CD14-positive monocyte (primary cell): ENCODE results near the gene VOPP1. TPM values are rescaled to one million over a fixed set of nuclear protein-coding genes. Genes with fewer than 3 reads are reported as not detected.

Experiments used
- DNase-seq, 3 donors: peaks; one replicate each; pipeline ENCODE4 v3.0.0-alpha.2; 2011 to 2022
- H2AFZ ChIP-seq: 2 replicates; pipeline ENCODE4 v1.6.0; 2012; ENCODE audit warnings: mild to moderate bottlenecking, low read depth, low read length, inconsistent platforms; ENCODE audit not compliant: insufficient read depth, poor library complexity, severe bottlenecking
- H3K27ac ChIP-seq, 2 donors: 1 replicate in 1 of 2; 2 replicates in 1 of 2; pipeline ENCODE4 v1.5.1; 2012 to 2013; ENCODE audit warnings: low read length in 2 of 2, control low read depth in 1 of 2, inconsistent platforms in 1 of 2, low read depth in 1 of 2, mild to moderate bottlenecking in 1 of 2
- H3K27me3 ChIP-seq, 2 donors: one replicate each; pipeline versions ENCODE4 v1.6.0 to v1.6.1; 2011 to 2013; ENCODE audit warnings: low read length in 2 of 2; ENCODE audit not compliant: control insufficient read depth in 2 of 2, insufficient read depth in 2 of 2
- H3K36me3 ChIP-seq, 2 donors: replicated peaks in 1 of 2; 1 replicate in 1 of 2; 2 replicates in 1 of 2; pipeline versions ENCODE4 v1.5.1 to v1.6.1; 2012 to 2013; ENCODE audit warnings: low read length in 2 of 2, control low read depth in 1 of 2, inconsistent platforms in 1 of 2, mild to moderate bottlenecking in 1 of 2; ENCODE audit not compliant: insufficient read depth in 2 of 2, control insufficient read depth in 1 of 2
- H3K4me1 ChIP-seq, 2 donors: 1 replicate in 1 of 2; 2 replicates in 1 of 2; pipeline versions ENCODE4 v1.5.1 to v1.6.1; 2012 to 2013; ENCODE audit warnings: low read length in 2 of 2, control low read depth in 1 of 2, inconsistent platforms in 1 of 2, mild to moderate bottlenecking in 1 of 2, moderate library complexity in 1 of 2; ENCODE audit not compliant: insufficient read depth in 2 of 2, control insufficient read depth in 1 of 2
- H3K4me2 ChIP-seq: replicated peaks from 2 replicates; pipeline ENCODE3; 2012; ENCODE audit warnings: low read length, moderate library complexity, mild to moderate bottlenecking; ENCODE audit not compliant: poor library complexity, severe bottlenecking; ENCODE audit errors: extremely low read depth
- H3K4me3 ChIP-seq, 3 experiments: fragments of 200-600 bp in 1 of 3; sonication (generic) in 1 of 3; replicated peaks in 1 of 3; 1 replicate in 2 of 3; 2 replicates in 1 of 3; pipeline ENCODE4 v1.5.1; 2011 to 2013; ENCODE audit warnings: low read length in 3 of 3, mild to moderate bottlenecking in 3 of 3, control low read depth in 2 of 3, low read depth in 2 of 3, inconsistent platforms in 1 of 3, moderate library complexity in 1 of 3
- H3K79me2 ChIP-seq: 2 replicates; pipeline ENCODE4 v1.6.0; 2012; ENCODE audit warnings: mild to moderate bottlenecking, control low read depth, inconsistent platforms, low read length, moderate library complexity; ENCODE audit not compliant: insufficient read depth
- H3K9ac ChIP-seq: 2 replicates; pipeline ENCODE4 v1.6.0; 2017; ENCODE audit warnings: low read length, mild to moderate bottlenecking; ENCODE audit not compliant: insufficient read depth, poor library complexity, severe bottlenecking
- H3K9me3 ChIP-seq, 2 donors: replicated peaks in 1 of 2; 1 replicate in 1 of 2; 2 replicates in 1 of 2; pipeline versions ENCODE4 v1.5.1 to v1.6.1; 2012 to 2013; ENCODE audit warnings: low read length in 2 of 2, control low read depth in 1 of 2; ENCODE audit not compliant: control insufficient read depth in 1 of 2, insufficient read depth in 1 of 2
- H4K20me1 ChIP-seq: 2 replicates; pipeline ENCODE4 v1.6.0; 2012; ENCODE audit warnings: mild to moderate bottlenecking, low read length, control low read depth, moderate library complexity; ENCODE audit not compliant: insufficient read depth
- H3K27ac Mint-ChIP-seq, 7 donors: one replicate each; pipeline ENCODE4 v1.8.0; 2020; ENCODE audit warnings: mild to moderate bottlenecking in 7 of 7, mixed read lengths in 7 of 7, moderate library complexity in 6 of 7, inconsistent platforms in 2 of 7
- H3K27me3 Mint-ChIP-seq, 3 donors: one replicate each; pipeline ENCODE4 v1.8.0; 2021 to 2022; ENCODE audit warnings: low read depth in 3 of 3, mild to moderate bottlenecking in 3 of 3, mixed read lengths in 3 of 3, moderate library complexity in 3 of 3, inconsistent platforms in 1 of 3
- H3K36me3 Mint-ChIP-seq, 2 donors: one replicate each; pipeline ENCODE4 v1.8.0; 2020; ENCODE audit warnings: mixed read lengths in 2 of 2, inconsistent platforms in 1 of 2, mild to moderate bottlenecking in 1 of 2
- H3K4me1 Mint-ChIP-seq: one replicate; pipeline ENCODE4 v1.8.0; 2020; ENCODE audit warnings: mild to moderate bottlenecking, mixed read lengths
- H3K4me3 Mint-ChIP-seq, 2 donors: one replicate each; pipeline ENCODE4 v1.8.0; 2020; ENCODE audit warnings: mild to moderate bottlenecking in 2 of 2, mixed read lengths in 2 of 2, moderate library complexity in 1 of 2
- H3K9me3 Mint-ChIP-seq, 7 donors: one replicate each; pipeline ENCODE4 v1.8.0; 2020 to 2022; ENCODE audit warnings: mixed read lengths in 7 of 7, mild to moderate bottlenecking in 6 of 7, moderate library complexity in 6 of 7, inconsistent platforms in 2 of 7
- WGBS: methylation state at CpG from one replicate; pipeline ENCODE4 v1.1.5; 2013; ENCODE audit warnings: missing lambda C conversion rate; ENCODE audit not compliant: insufficient coverage; 5-methylcytosine and 5-hydroxymethylcytosine counted together
- intact Hi-C, 2 donors: fragments of 100-400 bp; cut with micrococcal nuclease; formaldehyde crosslinking; loops; one replicate each; pipeline versions ENCODE4 v1.15.0 to v1.15.1; 2023
- polyA plus RNA-seq, 3 donors: library from polyadenylated mRNA; depleted of rRNA in 1 of 3; unstranded in 2 of 3; stranded (reverse) in 1 of 3; fragments of 300-500 nt in 2 of 3; fragments of >200 nt in 1 of 3; fragmentation: Illumina TruSeq in 2 of 3; gene quantifications; 1 replicate in 2 of 3; 2 replicates in 1 of 3; pipeline ENCODE4 v1.2.3, GENCODE V29; 2012 to 2021
- TF ChIP-seq, protein P1 (sequence below): fragments of 200-600 bp; IDR thresholded peaks from one replicate; pipeline ENCODE4 v1.8.0; 2022; ENCODE audit warnings: antibody characterized with exemption, mild to moderate bottlenecking

Gene VOPP1
- polyA plus RNA-seq, 3 donors = 16.7 to 22.1 (median 18.0) TPM

DNA sequence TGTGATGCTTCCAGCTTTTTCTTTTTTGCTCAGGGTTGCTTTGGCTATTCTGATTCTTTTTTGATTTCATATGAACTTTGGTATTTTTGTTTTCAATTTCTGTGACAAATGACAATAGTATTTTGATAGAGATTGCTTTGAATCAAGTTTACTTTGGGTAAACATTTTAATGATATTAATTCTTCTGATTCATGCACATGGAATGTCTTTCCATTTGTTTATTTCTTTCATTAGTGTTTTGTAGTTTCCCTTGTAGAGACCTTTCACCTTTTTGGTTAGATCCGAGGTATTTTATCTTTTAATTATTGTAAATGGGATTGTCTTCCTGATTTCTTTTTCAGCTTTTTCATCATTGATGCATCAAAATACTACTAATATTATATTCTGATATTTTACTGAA is 114.0 kb downstream of the VOPP1 start:
- no peaks in the 10 kb centered on the region for H3K79me2 ChIP-seq
- no peak overlapping the region for H3K27ac ChIP-seq
- no peak overlapping the region for H2AFZ ChIP-seq
- Mint-ChIP-seq H3K9me3 (peaks cover 14 to 35% (median 28%) of the 10 kb centered on the region in 7 donors), H3K27ac (no peak overlapping the region), H3K4me1 (peaks cover 2% of the 10 kb centered on the region), H3K27me3 (peaks cover under 1 to 5% (median 1%) of the 10 kb centered on the region in 3 donors), H3K36me3 (peaks cover 0 to 2% of the 10 kb centered on the region in 2 donors), H3K4me3 (no peak overlapping the region)
- intact Hi-C loops = no loop called here
- no CpG with 5 or more reads among the region's 1 CpG for WGBS
- no peaks in the 10 kb centered on the region for H3K4me1 ChIP-seq
- H3K4me2 ChIP-seq = no peak overlapping the region
- no peak overlapping the region for H3K9ac ChIP-seq
- peaks cover 7 to 11% of the 10 kb centered on the region in 2 donors for H3K9me3 ChIP-seq
- TF ChIP-seq, protein P1, sequence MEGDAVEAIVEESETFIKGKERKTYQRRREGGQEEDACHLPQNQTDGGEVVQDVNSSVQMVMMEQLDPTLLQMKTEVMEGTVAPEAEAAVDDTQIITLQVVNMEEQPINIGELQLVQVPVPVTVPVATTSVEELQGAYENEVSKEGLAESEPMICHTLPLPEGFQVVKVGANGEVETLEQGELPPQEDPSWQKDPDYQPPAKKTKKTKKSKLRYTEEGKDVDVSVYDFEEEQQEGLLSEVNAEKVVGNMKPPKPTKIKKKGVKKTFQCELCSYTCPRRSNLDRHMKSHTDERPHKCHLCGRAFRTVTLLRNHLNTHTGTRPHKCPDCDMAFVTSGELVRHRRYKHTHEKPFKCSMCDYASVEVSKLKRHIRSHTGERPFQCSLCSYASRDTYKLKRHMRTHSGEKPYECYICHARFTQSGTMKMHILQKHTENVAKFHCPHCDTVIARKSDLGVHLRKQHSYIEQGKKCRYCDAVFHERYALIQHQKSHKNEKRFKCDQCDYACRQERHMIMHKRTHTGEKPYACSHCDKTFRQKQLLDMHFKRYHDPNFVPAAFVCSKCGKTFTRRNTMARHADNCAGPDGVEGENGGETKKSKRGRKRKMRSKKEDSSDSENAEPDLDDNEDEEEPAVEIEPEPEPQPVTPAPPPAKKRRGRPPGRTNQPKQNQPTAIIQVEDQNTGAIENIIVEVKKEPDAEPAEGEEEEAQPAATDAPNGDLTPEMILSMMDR = no peak
- no peak for DNase-seq
- H3K36me3 ChIP-seq = no peaks in the 10 kb centered on the region
- H4K20me1 ChIP-seq = no peaks in the 10 kb centered on the region
- H3K4me3 ChIP-seq = no peak overlapping the region
- H3K27me3 ChIP-seq = no peaks in the 10 kb centered on the region

DNA sequence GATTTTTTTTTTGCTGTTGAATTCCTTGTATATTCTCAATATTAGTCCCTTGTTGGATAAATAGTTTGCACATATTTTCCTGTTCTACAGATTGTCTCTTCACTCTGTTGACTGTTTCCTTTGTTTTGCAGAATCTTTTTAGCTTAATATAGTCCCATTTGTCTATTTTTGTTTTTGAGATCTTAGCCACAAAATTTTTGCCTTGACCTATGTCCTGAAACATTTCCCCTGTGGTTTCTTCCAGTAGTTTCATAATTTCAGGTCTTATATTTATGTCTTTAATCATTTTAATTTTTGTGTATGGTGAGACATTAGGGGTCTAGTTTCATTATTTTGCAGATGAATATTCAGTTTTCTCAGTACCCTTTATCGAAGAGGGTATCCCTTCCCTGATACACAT is 114.5 kb downstream of the VOPP1 start:
- no CpG with 5 or more reads among the region's 1 CpG for WGBS
- H3K27me3 ChIP-seq = no peaks in the 10 kb centered on the region
- peaks cover 12 to 32% (median 23%) of the 10 kb centered on the region in 7 donors for H3K9me3 Mint-ChIP-seq
- no peak overlapping the region for H3K4me3 Mint-ChIP-seq
- H3K27ac Mint-ChIP-seq = no peak overlapping the region
- H3K36me3 Mint-ChIP-seq = no peaks in the 10 kb centered on the region
- H3K36me3 ChIP-seq = no peaks in the 10 kb centered on the region
- H3K4me3 ChIP-seq = no peak overlapping the region
- H4K20me1 ChIP-seq = no peaks in the 10 kb centered on the region
- no peaks in the 10 kb centered on the region for H3K4me1 ChIP-seq
- H3K27me3 Mint-ChIP-seq = peaks cover 0 to 5% (median 1%) of the 10 kb centered on the region in 3 donors
- TF ChIP-seq, protein P1 = no peak
- no peak overlapping the region for H3K27ac ChIP-seq
- H2AFZ ChIP-seq = no peak overlapping the region
- no peak overlapping the region for H3K4me2 ChIP-seq
- intact Hi-C loops = no loop called here
- no peak overlapping the region for H3K9ac ChIP-seq
- no peak for DNase-seq
- peaks cover 2% of the 10 kb centered on the region for H3K4me1 Mint-ChIP-seq
- H3K79me2 ChIP-seq = no peaks in the 10 kb centered on the region
- peaks cover 6 to 9% of the 10 kb centered on the region in 2 donors for H3K9me3 ChIP-seq
